Smooth muscle cell (in vitro differentiated cells): ENCODE results near the gene TMPRSS9. TPM values are rescaled to one million over a fixed set of nuclear protein-coding genes. Genes with fewer than 3 reads are reported as not detected.
A peak's percentile ranks its signal among the peaks of the same experiment; 100 is the strongest.

Source experiments
- DNase-seq: peaks from one replicate; lab custom pipeline; 2025; ENCODE audit not compliant: unreplicated experiment; lab: John Stamatoyannopoulos, UW
- H2AFZ ChIP-seq: fragments of 200-600 bp; sonication (generic); 2 replicates; pipeline ENCODE4 v1.6.0; 2016; ENCODE audit warnings: antibody characterized with exemption, low read depth, mild to moderate bottlenecking
- H3F3A ChIP-seq: fragments of 200-600 bp; sonication (generic); 2 replicates; pipeline ENCODE4 v1.6.0; 2017; ENCODE audit warnings: antibody characterized with exemption, low read depth
- H3K27ac ChIP-seq: fragments of 200-600 bp; sonication (generic); 2 replicates; pipeline ENCODE4 v1.5.1; 2016; ENCODE audit warnings: low read depth, mild to moderate bottlenecking
- H3K27me3 ChIP-seq: fragments of 200-600 bp; sonication (generic); 2 replicates; pipeline ENCODE4 v1.6.1; 2016; ENCODE audit warnings: low read depth, mild to moderate bottlenecking
- H3K36me3 ChIP-seq: fragments of 200-600 bp; sonication (generic); 2 replicates; pipeline ENCODE4 v1.5.1; 2016; ENCODE audit warnings: low read depth
- H3K4me1 ChIP-seq: fragments of 200-600 bp; sonication (generic); 2 replicates; pipeline ENCODE4 v1.5.1; 2016; ENCODE audit warnings: low read depth
- H3K4me2 ChIP-seq: fragments of 200-600 bp; sonication (generic); 2 replicates; pipeline ENCODE4 v1.6.0; 2016; ENCODE audit warnings: mild to moderate bottlenecking
- H3K4me3 ChIP-seq: fragments of 200-600 bp; sonication (generic); 2 replicates; pipeline ENCODE4 v1.5.1; 2016; ENCODE audit warnings: mild to moderate bottlenecking
- H3K79me2 ChIP-seq: fragments of 200-600 bp; sonication (generic); 2 replicates; pipeline ENCODE4 v1.6.0; 2016; ENCODE audit warnings: low read depth, mild to moderate bottlenecking
- H3K9ac ChIP-seq: fragments of 200-600 bp; sonication (generic); 2 replicates; pipeline ENCODE4 v1.6.0; 2016; ENCODE audit warnings: low read depth
- H3K9me3 ChIP-seq: fragments of 200-600 bp; sonication (generic); replicated peaks from 2 replicates; pipeline ENCODE4 v1.5.1; 2016; ENCODE audit warnings: low read depth
- H4K20me1 ChIP-seq: fragments of 200-600 bp; sonication (generic); 2 replicates; pipeline ENCODE4 v1.6.0; 2016; ENCODE audit warnings: low read depth
- CTCF ChIP-seq: fragments of 200-600 bp; sonication (generic); IDR thresholded peaks from 2 replicates; pipeline ENCODE4 v1.5.1; 2017; ENCODE audit warnings: borderline replicate concordance, mild to moderate bottlenecking, antibody characterized with exemption; ENCODE audit not compliant: insufficient read depth, poor library complexity, severe bottlenecking
- WGBS: methylation state at CpG from one replicate; pipeline ENCODE4 v1.1.7; 2016; ENCODE audit warnings: low lambda C conversion rate; 5-methylcytosine and 5-hydroxymethylcytosine counted together
- polyA plus RNA-seq: library from polyadenylated mRNA; unstranded; fragments of >200 nt; fragmentation: Nextera tagmentation; extraction: Ambion mirVana; gene quantifications from 2 replicates; pipeline ENCODE4 v1.2.1, GENCODE V29; 2016
- total RNA-seq: library from RNA; depleted of rRNA; stranded (reverse); fragments of >200 nt; gene quantifications from 2 replicates; pipeline ENCODE4 v1.2.3, GENCODE V29; 2014

TMPRSS9 gene
- total and polyA plus RNA-seq, 2 experiments from 2014 or later: 0.05 TPM; not detected in 1

- WGBS: 55% methylated on average over 18 of the region's 19 CpGs
- no peak overlapping the region for H2AFZ ChIP-seq
- no peak overlapping the region for H3K9ac ChIP-seq
- H3F3A ChIP-seq: no peaks in the 10 kb centered on the region
- peak; percentile 16 for TF ChIP-seq CTCF
- peaks cover 64% of the 10 kb centered on the region for H4K20me1 ChIP-seq
- DNase-seq: no peak
- no peaks in the 10 kb centered on the region for H3K27me3 ChIP-seq
- no peak overlapping the region for H3K4me2 ChIP-seq
- H3K36me3 ChIP-seq: no peaks in the 10 kb centered on the region
- no peaks in the 10 kb centered on the region for H3K9me3 ChIP-seq
- H3K27ac ChIP-seq: no peak overlapping the region
- H3K79me2 ChIP-seq: peaks cover 31% of the 10 kb centered on the region
- H3K4me3 ChIP-seq: no peak overlapping the region
- H3K4me1 ChIP-seq: no peaks in the 10 kb centered on the region
Observed at GRCh38 chr19:2337329-2337707, 22.7 kb upstream of the TMPRSS9 start.

GRCh38 chr19:2338055-2338615 lies 21.9 kb upstream of the TMPRSS9 start:
- H3K79me2 ChIP-seq: peaks cover 26% of the 10 kb centered on the region
- H3K27ac ChIP-seq: no peak overlapping the region
- 93% methylated on average over 21 of the region's 21 CpGs for WGBS
- H3K4me3 ChIP-seq: no peak overlapping the region
- H4K20me1 ChIP-seq: peaks cover 58% of the 10 kb centered on the region
- no peaks in the 10 kb centered on the region for H3K4me1 ChIP-seq
- H3K27me3 ChIP-seq: no peaks in the 10 kb centered on the region
- TF ChIP-seq CTCF: no peak
- no peak overlapping the region for H3K9ac ChIP-seq
- H3K4me2 ChIP-seq: no peak overlapping the region
- no peaks in the 10 kb centered on the region for H3K36me3 ChIP-seq
- H3K9me3 ChIP-seq: no peaks in the 10 kb centered on the region
- no peak for DNase-seq
- H2AFZ ChIP-seq: no peak overlapping the region
- H3F3A ChIP-seq: no peaks in the 10 kb centered on the region

GRCh38 chr19:2338751-2339643 lies 21.1 kb upstream of the TMPRSS9 start:
- H3K27ac ChIP-seq: no peak overlapping the region
- peaks cover 18% of the 10 kb centered on the region for H3K79me2 ChIP-seq
- DNase-seq: no peak
- no peaks in the 10 kb centered on the region for H3K4me1 ChIP-seq
- H3K27me3 ChIP-seq: no peaks in the 10 kb centered on the region
- TF ChIP-seq CTCF: no peak
- no peak overlapping the region for H3K4me2 ChIP-seq
- H3K36me3 ChIP-seq: no peaks in the 10 kb centered on the region
- H3K9me3 ChIP-seq: no peaks in the 10 kb centered on the region
- no peak overlapping the region for H3K9ac ChIP-seq
- no peaks in the 10 kb centered on the region for H3F3A ChIP-seq
- H4K20me1 ChIP-seq: peaks cover 49% of the 10 kb centered on the region
- WGBS: 97% methylated on average over 48 of the region's 54 CpGs
- H3K4me3 ChIP-seq: no peak overlapping the region
- no peak overlapping the region for H2AFZ ChIP-seq
